GM21737 (cell line): ENCODE results near the gene LUC7L3.
"Not testable (repeated sequence)": the region's sequence is repeated elsewhere in the genome, so short reads cannot be mapped to it uniquely, and the experiment has no call there.

Experiments
- ATAC-seq: cut with Tn5 transposase; IDR thresholded peaks from one replicate; pipeline ENCODE4 v1.9.1; 2021; ENCODE audit warnings: mild to moderate bottlenecking, moderate library complexity; ENCODE audit not compliant: unreplicated experiment

Gene LUC7L3

DNA sequence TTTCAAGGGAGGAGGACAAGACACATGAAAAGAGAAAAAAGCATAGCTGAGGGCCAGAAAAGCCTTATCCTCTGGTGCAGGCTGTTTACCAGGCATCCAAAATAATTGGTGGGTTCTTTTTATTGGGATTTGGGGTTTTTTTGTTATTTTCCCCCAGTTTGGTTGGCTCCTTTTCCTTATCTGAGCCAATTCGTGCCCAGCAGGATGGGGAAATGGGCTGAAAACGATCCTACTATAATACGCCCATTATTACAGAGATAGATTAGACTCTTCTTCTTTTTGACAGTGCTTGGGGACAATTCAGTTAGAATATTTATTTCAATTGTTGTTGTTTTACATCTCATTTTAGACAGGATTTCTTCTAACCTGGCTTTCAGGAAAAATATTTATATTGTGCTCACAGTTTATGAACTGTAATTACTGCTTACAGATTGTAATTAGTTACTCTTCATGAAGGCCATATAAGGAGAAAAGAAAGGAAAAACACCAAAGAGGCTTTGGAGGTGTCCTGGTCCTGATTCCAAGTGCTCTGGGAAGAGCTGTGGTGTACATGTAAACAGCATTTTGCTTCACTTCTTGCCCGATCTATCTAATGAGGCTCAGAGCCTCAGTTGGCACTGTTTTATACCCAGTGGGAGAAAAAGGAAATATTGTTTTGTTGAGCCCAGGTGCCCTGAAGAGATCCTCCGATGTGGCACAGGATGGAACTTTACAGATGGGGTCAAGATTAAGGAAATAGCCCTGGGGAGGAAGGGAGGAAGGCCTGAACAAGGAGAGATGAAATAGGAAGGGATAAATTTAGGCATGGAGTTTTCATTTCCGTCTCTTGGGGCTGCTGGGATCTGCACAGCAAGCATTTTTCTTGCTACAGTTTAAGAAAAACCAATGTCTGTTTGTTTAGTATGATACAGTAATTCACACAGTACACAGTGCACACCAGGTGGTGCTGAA, 11.1 kb upstream of the LUC7L3 start:
- no peak for ATAC-seq

DNA sequence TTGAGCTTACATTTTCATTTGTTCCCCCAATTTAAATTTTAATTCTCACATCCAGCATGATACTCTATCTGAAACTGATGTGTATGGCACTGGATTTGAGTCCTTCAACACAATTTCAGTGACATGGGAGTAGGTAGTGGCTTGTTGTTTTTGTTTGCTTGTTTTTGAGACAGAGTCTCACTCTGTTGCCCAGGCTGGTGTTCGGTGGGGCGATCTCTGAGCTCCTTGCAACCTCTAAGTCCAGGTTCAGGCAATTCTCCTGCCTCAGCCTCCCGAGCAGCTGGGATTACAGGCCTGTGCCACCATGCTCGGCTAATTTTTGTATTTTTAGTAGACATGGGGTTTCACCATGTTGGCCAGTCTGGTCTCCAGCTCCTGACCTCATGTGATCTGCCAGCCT, 10.3 kb upstream of the LUC7L3 start:
- ATAC-seq = not testable (repeated sequence)

DNA sequence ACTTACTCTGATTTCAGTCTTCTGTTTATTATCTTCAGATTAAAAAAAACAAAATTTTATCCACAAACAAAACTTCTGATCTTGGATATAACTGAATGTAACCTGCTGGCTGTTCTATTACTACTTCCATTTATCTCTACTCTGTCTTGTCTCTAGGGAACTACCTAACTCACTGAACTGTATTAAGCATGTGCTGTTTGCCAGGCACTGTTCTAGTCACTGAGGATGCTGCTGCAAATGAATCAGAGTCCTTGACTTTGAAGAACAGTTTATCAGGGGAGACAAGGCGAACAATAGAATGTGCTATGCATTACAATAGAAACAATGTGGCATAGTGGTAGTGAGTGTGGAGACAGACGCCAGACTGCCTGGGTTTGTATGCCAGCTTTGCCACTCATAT, 9.4 kb upstream of the LUC7L3 start:
- no peak for ATAC-seq

DNA sequence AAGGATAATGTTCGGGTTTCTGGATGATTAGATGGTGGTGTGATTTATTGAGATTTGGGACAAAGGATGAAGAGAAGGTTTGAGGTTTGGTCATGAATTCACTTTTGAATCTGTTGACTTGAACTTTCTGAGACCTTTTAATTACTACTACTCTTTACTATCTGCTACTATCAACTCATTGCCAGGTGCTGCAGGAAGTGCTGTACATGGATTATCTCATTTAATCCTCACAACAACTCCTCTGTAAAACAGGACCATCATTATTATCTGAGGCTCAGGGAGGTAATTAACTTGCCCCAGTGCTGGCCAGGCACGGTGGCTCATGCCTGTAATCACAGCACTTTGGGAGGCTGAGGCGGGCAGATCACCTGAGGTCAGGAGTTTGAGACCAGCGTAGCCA, 8.8 kb upstream of the LUC7L3 start:
- ATAC-seq = no peak

DNA sequence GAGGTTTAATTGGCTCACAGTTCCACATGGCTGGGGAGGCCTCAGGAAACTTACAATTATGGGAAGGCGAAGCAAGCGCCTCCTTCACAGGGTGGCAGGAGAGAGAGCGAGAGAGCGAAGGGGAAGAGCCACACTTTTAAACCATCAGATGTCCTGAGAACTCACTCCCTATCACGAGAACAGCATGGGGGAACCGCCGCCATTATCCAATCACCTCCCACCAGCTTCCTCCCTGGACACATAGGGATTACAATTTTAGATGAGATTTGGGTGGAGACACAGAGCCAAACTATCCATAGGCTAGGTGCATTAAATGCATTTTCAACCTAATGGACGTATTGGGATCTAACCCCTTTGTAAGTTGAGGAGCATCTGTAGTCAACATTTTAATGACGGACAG, 6.8 kb upstream of the LUC7L3 start:
- ATAC-seq = no peak

DNA sequence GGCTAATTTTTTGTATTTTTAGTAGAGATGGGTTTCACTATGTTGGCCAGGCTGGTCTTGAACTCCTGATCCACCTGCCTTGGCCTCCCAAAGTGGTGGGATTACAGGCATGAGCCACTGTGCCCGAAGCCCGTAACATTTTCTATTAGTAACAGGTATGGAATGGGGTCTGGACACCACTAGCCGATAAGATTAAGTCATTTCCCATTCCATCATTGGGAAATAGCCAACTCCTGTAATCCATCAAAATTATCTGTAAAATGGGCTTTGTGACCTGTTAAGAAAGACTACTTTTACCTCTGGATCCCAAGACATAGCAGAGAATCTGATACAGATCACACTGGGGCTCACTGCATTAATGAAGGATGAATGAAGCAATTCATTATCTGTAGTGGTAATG, 3.9 kb upstream of the LUC7L3 start:
- no peak for ATAC-seq

DNA sequence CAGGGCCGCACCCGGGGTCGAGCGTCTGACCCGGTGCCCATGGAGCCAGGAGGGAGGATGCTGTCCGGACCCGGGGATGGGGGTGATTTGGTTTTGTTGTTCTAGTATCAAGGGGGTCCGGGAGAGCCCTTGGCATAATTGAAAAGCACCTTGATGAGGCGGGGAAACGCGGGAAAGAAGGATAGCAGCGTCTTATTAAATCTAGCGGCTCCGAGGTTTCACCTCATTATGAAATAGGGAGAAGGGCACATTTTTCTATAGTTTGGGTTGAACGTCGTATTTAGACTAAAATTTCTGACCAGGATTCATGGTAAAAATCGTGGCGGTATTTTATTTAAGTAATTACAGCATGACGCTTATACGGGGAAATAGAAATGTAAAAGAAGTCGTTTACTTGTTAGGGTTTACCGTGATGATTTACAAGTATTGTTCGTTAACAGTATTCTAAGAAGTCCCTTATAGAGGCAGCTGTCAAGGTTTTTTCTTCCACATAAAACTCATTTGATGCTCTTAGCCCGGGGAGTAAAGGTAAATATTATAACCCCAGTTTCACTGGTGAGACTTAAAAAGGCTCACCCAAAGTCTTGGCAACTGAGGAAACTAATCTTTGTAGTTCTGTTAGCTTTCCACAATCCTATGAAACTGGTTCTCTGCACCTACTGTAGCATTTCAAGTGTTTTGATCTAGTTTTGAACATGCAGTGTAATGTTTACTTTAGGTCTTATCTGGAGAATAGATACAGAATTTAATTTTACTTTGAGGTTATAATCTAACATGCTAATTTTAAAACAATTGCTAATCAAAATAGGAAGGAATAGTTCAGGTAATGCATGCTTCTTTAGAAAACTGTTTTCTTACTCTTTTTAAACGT, 756 bp downstream of the LUC7L3 start:
- no peak for ATAC-seq

DNA sequence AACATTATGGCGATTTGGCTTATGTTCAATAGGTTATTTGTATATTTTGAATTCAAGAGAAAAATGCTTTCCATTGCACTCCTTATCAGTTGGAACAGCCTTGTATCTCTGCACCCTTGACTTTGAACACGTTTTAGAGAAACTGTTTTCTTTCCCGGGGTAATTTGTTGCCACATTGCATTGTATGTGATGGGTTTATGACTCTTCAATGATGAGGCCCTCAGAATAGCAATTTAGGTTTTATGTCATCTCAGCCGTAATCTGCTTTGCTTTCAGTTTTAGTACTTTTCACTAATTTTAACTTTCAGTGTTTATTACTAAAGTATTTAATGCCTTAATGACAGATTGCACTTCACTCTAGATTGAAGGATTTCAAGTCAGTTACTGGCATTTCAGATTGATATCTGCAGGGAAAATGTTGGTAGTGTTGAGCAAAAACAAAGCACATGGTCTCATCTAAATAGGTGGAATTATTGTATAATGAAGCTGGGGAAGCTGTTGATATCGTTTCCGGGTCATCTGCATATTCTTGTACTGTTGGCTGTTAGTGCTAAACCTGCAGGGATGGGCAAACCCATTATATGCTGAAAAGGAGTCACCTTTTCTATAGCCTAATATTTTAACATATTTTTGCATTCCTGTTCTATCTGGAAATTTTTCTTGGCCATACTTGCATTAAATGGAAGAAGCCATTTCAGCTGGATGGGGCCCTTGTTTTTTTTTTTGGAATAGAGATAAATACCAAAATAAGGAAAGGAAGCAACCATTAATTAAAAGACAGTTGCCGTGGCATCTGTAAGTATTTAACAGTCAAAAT, 2.0 kb downstream of the LUC7L3 start:
- no peak for ATAC-seq

DNA sequence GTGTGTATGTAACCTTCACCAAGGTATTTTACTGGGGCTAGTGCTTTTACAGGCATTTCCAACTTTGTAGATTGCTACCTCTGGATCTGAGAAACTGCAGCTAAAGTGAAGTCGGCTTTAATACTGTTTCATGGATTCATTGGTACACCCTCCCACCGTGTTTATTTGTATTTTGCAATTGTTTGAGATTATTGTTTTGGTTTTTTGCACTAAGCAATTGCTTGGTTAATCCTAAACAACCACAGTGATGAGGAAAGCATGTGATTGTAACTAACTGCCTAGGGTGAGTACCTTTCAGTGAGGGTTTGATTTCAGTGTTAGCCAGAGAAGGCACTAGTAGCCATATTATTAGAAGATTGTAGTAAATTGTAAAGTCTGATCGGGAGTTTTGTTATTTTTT, 3.3 kb downstream of the LUC7L3 start:
- no peak for ATAC-seq

DNA sequence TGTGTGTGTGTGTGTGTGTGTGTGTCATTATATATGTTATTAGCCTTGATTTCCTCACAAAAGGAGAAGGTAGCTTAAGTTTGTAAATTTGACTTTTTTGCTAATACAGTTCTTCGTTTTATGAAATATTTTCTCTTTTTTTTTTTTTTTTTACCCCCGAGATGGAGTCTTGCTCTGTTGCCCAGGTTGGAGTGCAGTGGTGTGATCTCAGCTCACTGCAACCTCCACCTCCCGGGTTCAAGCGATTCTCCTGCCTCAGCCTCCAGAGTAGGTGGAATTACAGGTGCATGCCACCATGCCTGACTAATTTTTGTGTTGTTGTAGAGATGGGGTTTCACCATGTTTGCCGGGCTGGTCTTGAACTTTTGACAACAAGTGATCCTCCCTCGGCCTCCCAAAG, 5.2 kb downstream of the LUC7L3 start:
- not testable (repeated sequence) for ATAC-seq

DNA sequence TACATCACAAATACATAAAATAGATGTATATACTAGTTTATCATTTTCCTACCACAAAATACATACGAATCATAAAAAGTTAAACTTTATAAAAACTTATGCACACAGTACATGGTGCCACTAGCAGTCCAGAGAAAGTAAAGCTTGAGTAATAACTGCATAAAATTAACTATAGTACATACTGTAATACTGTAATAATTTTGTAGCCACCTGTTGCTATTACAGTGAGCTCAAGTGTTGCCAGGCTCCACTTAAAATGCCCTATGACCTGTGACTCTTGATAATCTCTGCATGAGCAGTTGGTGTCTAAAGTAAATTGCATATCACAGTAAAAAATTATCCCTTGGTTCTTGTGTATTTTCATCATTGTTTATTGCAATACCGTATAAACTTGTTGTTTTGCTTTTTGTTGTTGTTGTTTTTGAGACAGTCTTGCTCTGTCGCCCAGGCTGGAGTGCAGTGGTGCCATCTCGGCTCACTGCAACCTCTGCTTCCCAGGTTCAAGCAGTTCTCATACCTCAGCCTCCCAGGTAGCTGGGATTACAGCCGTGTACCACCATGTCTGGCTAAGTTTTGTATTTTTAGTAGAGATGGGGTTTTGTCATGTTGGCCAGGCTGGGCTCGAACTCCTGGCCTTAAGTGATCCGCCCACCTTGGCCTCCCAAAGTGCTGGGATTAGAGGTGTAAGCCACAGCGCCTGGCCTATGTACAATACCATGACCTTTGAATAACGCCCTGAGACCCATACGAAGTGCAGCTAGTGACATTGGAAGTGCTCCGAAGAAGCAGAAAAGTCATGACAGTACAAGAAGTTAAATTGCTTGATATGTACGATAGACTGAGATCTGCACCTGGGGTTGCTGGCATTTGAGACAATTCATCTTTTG, 6.6 kb downstream of the LUC7L3 start:
- no peak for ATAC-seq

DNA sequence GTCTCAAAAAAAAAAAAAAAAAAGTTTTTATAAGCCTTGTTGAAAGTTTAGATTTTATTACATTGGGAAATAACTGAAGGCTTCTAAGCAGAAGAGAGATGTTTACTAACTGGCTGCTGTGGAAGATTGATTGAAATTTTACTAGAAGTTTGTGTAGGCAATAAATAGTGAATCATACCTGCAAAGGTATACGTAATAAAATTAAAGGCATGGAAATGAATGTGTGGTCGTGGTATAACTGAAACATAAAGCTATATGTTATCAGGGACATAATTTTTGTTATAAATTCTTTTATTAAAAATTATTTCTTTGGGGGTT, 8.7 kb downstream of the LUC7L3 start:
- ATAC-seq = no peak

DNA sequence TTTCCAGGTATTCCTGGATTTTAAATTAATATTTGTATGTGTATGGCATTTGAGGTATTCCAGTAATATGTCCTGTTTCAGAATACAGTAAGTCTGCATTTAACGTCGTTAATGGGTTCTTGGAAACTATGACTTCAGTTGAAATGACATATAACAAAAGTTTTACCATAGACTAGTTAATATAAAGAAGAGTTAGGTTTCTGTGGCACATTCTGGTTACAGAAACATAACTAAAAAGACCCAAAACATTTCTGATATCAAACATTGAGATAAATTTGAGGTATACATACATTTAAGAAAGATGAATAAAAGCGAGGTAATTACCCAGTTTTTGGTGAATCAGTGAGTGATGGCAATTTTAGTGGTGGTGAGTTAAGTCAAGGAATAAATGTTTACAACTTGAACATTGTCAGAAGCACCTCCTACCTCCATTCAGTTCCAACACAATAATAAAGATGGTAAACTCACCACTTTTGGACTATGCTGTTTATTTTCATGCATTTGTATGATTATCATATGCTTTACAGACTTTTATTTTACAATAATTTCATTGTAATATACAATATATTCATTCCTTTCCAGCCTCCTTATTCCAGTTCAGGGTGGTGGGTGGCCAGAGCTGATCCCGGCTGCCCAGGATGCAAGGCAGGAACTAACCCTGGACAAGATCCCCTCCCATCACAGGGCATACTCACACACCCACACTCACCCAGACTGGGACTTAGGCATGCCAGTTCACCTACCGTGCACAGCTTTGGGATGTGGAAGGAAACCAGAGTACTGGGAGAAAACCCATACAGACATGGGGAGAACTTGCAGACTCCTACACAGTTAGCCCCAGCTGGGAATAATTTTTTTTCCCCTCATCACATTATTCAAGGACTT, 9.7 kb downstream of the LUC7L3 start:
- no peak for ATAC-seq

DNA sequence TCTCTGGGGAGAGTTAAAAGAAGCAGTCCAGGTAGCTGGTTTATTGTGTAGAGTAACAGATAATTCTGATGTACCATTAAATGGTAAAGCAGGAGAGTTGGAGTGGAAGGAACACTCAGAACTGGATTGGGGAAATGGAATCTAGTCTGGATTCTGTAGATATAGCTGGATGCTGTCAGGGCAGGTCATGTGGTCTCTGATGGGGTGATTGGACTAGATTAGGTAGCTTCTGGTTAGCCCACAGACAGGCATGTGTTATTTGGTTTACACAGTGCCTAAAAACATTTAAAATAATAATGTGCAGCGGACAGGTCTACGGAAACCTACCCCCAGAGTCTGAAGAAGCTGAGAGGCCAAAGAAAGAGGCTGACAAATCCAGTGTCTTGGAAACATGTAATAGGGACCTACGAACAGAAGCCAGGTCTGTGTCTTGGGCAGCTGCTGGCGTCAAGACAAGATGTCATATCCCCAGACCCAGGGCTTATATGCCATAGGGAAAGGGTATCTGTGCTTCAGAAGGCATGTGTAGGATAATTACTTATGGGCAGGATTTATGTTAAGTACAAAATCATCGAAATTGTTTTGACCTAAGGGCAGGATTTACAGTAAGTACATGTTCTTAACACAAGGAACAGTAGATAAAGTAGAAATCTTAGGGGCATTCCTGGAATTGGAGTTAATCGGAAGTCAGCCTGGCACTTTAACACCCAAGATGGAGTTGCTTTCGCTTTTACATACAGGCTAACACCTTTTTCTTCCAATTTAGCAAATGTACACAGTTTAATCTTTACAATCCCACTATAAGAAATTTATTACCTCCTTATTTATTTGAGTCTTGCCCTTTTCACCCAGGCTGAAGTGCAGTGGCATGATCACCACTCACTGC, 12.4 kb downstream of the LUC7L3 start:
- ATAC-seq = no peak

DNA sequence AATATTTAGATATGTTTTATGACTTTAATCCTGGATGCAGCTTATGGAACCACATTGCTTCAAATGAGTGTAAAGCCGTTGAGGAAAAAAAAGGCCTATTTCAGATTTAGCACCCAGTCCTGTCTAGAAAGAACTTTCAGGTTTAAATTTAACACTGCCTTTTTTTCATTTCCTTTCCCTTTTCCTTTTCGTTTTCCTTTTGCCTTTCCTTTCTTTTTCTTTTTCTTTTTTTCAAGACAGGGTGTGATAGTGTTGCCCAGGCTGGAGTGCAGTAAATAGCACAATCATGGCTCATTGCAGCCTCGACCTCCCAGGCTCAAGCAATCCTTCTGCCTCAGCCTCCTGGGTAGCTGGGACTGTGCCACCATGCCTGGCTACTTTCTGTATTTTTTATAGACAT, 15.9 kb downstream of the LUC7L3 start:
- ATAC-seq = no peak

DNA sequence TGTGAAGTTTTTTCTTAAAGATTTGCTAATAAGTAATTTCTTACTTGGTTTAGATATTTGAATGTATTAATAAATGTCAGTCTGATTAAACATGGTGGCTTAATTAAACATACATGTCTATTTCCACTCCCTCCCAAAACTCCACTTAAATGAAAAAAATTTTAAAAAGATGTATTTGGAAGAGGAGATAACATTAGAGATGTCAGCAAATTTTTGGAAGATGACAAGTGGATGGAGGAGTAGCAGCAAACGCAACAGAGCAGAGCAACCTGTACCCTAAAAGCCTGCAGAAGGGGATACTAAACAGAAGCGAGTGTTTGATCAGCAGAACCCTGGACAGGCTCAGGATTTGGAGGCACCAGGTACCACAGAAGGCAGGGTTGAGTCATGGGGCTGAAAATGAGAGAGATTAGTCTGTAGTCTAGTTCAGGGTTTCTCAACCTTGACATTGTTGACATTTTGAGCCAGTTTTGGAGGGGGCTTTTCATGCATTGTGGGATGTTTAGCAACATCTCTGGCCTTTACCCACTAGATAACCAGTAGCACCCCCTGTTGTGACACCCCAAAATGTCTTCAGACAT, 17.8 kb downstream of the LUC7L3 start:
- no peak for ATAC-seq

DNA sequence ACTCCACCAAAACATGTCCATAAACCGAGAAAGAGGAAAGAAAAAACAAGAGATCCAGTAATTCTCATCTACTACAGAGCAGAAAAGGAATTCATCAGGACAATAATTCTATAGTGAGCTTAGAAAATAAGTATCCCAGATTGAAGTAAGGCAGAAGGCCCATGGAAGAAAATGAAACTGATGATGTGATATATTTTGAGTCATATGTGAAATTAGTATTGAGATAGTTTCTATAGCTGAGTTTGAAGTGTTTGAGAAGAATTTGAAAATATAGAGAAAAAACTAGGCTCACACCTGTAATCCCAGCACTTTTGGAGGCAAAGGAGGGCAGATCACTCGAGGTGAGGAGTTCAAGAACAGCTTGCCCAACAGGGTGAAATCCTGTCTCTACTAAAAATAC, 19.7 kb downstream of the LUC7L3 start:
- no peak for ATAC-seq

DNA sequence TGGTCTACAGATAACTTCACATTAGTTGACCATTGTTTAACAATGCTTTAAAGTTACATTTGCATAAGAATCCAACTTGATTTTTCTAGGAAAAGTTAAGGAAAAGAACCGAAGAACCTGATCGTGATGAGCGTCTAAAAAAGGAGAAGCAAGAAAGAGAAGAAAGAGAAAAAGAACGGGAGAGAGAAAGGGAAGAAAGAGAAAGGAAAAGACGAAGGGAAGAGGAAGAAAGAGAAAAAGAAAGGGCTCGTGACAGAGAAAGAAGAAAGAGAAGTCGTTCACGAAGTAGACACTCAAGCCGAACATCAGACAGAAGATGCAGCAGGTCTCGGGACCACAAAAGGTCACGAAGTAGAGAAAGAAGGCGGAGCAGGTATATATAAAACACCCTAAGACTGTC, 26.2 kb downstream of the LUC7L3 start:
- ATAC-seq = no peak
